Psoas muscle (tissue), 8 donors: ENCODE data around the gene INPP5E. TPM values are rescaled to one million over a fixed set of nuclear protein-coding genes. Genes with fewer than 3 reads are reported as not detected.

Experiments used
- ATAC-seq, 4 donors: fragments of 200-7000 bp; cut with Tn5 transposase; one replicate each; pipeline ENCODE4 v1.9.1; 2020; ENCODE audit warnings: moderate library complexity in 3 of 4, mild to moderate bottlenecking in 2 of 4
- DNase-seq, 2 donors: peaks; one replicate each; pipeline ENCODE4 v3.0.0-alpha.2; 2020
- H3K27ac ChIP-seq: fragments of 200-600 bp; one replicate; pipeline ENCODE4 v1.8.0; 2022
- H3K27me3 ChIP-seq, 3 donors: fragments of 200-600 bp in 1 of 3; one replicate each; pipeline versions ENCODE4 v1.6.1 to v1.8.0; 2013 to 2022; ENCODE audit warnings: low read length in 2 of 3, mild to moderate bottlenecking in 2 of 3, moderate library complexity in 1 of 3; ENCODE audit not compliant: insufficient read depth in 3 of 3
- H3K36me3 ChIP-seq, 2 donors: fragments of 200-600 bp in 1 of 2; one replicate each; pipeline versions ENCODE4 v1.6.1 to v1.8.0; 2013 to 2022; ENCODE audit warnings: low read depth in 1 of 2, mild to moderate bottlenecking in 1 of 2, moderate library complexity in 1 of 2; ENCODE audit not compliant: insufficient read depth in 1 of 2
- H3K4me1 ChIP-seq: fragments of 200-600 bp; one replicate; pipeline ENCODE4 v1.8.0; 2022
- H3K4me3 ChIP-seq: fragments of 200-600 bp; one replicate; pipeline ENCODE4 v1.8.0; 2022; ENCODE audit warnings: mild to moderate bottlenecking
- H3K9me3 ChIP-seq: fragments of 200-600 bp; one replicate; pipeline ENCODE4 v1.8.0; 2022
- CTCF ChIP-seq: fragments of 200-600 bp; IDR thresholded peaks from one replicate; pipeline ENCODE4 v1.8.0; 2022; ENCODE audit warnings: antibody characterized with exemption
- WGBS, 3 donors: extraction: QIAGEN DNeasy Blood & Tissue Kit; methylation state at CpG; one replicate each; pipeline versions ENCODE4 v1.1.6 to v1.1.7; 2013; 5-methylcytosine and 5-hydroxymethylcytosine counted together
- intact Hi-C, 2 donors: fragments of 100-400 bp; cut with DNase I; formaldehyde crosslinking; loops; one replicate each; pipeline versions ENCODE4 v1.11.0 to v1.14.2; 2022
- polyA plus RNA-seq, 3 donors: library from polyadenylated mRNA; stranded (reverse); fragments of 200-250 nt; gene quantifications; one replicate each; pipeline ENCODE4 v1.2.3, GENCODE V29; 2013
- total RNA-seq, 4 donors: library from RNA; stranded (reverse); fragmentation: NEBNext Ultra II Directional in 2 of 4; extraction: Animal tissue kit (Norgen Biotek cat#: 25700) in 2 of 4; gene quantifications; one replicate each; pipeline versions ENCODE4 v1.2.1 to v1.2.4, GENCODE V29; 2021 to 2023
- donor health status: healthy with polysubstance abuse.
- donor health status: DM: no; HTN: no; CAD: no; lungs with moderate emphysema.
- donor health status: Bipolar disorder and iron deficiency.
- donor health status: healthy.
- donor health status: DM: yes; HTN: yes; CAD: no.
- donor health status: DM: no; HTN: no; CAD: no.
- donor health status: DM: no; HTN: no; CAD: no.
- donor health status: DM: yes; HTN: yes; CAD: no.

The INPP5E gene
- total and polyA plus RNA-seq, 7 donors = 4.7 to 9.6 (median 5.3) TPM

GRCh38 chr9:136379003-136379287 lies 60.7 kb downstream of the INPP5E start:
- ATAC-seq = no peak
- Histone ChIP-seq H3K36me3 (peaks cover 6 to 59% of the 10 kb centered on the region in 2 donors), H3K27ac (no peak overlapping the region)

More at GRCh38 chr9:136379003-136379287, 60.7 kb downstream of the INPP5E start:
- Histone ChIP-seq H3K4me1 (no peaks in the 10 kb centered on the region), H3K27me3 (no peaks in the 10 kb centered on the region), H3K4me3 (no peak overlapping the region), H3K9me3 (no peaks in the 10 kb centered on the region)
- intact Hi-C loops = no loop called here
- TF ChIP-seq CTCF = no peak
- DNase-seq = no peak
- 84 to 93% (median 90%) methylated on average over 16 to 18 of the region's 18 CpGs for WGBS, 3 donors

Other genes with a start within 250 kb of the INPP5E start
- gene LHX3, start 234.7 kb downstream of the INPP5E start, total RNA-seq = not detected
- not detected for gene LHX3, start 234.7 kb downstream of the INPP5E start, polyA plus RNA-seq
- gene QSOX2, start 194.0 kb downstream of the INPP5E start, total RNA-seq = 1 to 10 TPM; 3.8 to 6.7 (median 5.4) TPM
- 1 to 10 TPM; 3.6 to 7.5 (median 5.6) TPM for gene QSOX2, start 194.0 kb downstream of the INPP5E start, polyA plus RNA-seq
- gene CCDC187, start 135.8 kb downstream of the INPP5E start, total RNA-seq = not detected
- not detected for gene CCDC187, start 135.8 kb downstream of the INPP5E start, polyA plus RNA-seq
- gene GPSM1, start 112.3 kb downstream of the INPP5E start, total RNA-seq = 1 to 10 TPM; 1.3 to 2.3 (median 1.7) TPM
- gene GPSM1, start 112.3 kb downstream of the INPP5E start, polyA plus RNA-seq = under 1 TPM; 0.34 to 0.96 (median 0.52) TPM
- 10 to 100 TPM in 3 of 4 donors, 1 to 10 TPM in 1; 8.2 to 29.6 (median 21.1) TPM for gene DNLZ, start 76.1 kb downstream of the INPP5E start, total RNA-seq
- 10 to 100 TPM; 18.5 to 40.7 (median 18.7) TPM for gene DNLZ, start 76.1 kb downstream of the INPP5E start, polyA plus RNA-seq
- 1 to 10 TPM in 1 of 4 donors, under 1 TPM in 3; 0.26 to 1.1 (median 0.71) TPM for gene CARD9, start 66.2 kb downstream of the INPP5E start, total RNA-seq
- gene CARD9, start 66.2 kb downstream of the INPP5E start, polyA plus RNA-seq = under 1 TPM; 0.39 to 0.56 (median 0.51) TPM
- gene SNAPC4, start 39.7 kb downstream of the INPP5E start, total RNA-seq = 1 to 10 TPM; 3.5 to 4.9 (median 4.5) TPM
- gene SNAPC4, start 39.7 kb downstream of the INPP5E start, polyA plus RNA-seq = 1 to 10 TPM; 3.1 to 6.5 (median 5.1) TPM
- 10 to 100 TPM; 16.0 to 39.0 (median 32.3) TPM for gene ENTR1, start 29.2 kb downstream of the INPP5E start, total RNA-seq
- 10 to 100 TPM; 24.6 to 53.0 (median 45.4) TPM for gene ENTR1, start 29.2 kb downstream of the INPP5E start, polyA plus RNA-seq
- 10 to 100 TPM; 52.4 to 68.7 (median 60.6) TPM for gene PMPCA, start 29.2 kb downstream of the INPP5E start, total RNA-seq
- gene PMPCA, start 29.2 kb downstream of the INPP5E start, polyA plus RNA-seq = 100 to 1,000 TPM in 1 of 3 donors, 10 to 100 TPM in 2; 42.4 to 116 (median 97.5) TPM
- 10 to 100 TPM; 31.5 to 40.0 (median 37.0) TPM for gene SEC16A, start 43.2 kb upstream of the INPP5E start, total RNA-seq
- gene SEC16A, start 43.2 kb upstream of the INPP5E start, polyA plus RNA-seq = 10 to 100 TPM; 22.3 to 27.6 (median 26.1) TPM
- 10 to 100 TPM in 3 of 4 donors, 1 to 10 TPM in 1; 8.7 to 15.4 (median 12.3) TPM for gene NOTCH1, start 106.2 kb upstream of the INPP5E start, total RNA-seq
- 1 to 10 TPM; 1.8 to 3.8 (median 2.9) TPM for gene NOTCH1, start 106.2 kb upstream of the INPP5E start, polyA plus RNA-seq
- 10 to 100 TPM; 47.0 to 55.3 (median 48.8) TPM for gene EGFL7, start 223.1 kb upstream of the INPP5E start, total RNA-seq
- gene EGFL7, start 223.1 kb upstream of the INPP5E start, polyA plus RNA-seq = 10 to 100 TPM; 34.7 to 73.4 (median 48.4) TPM
- gene AGPAT2, start 247.6 kb upstream of the INPP5E start, total RNA-seq = 10 to 100 TPM; 15.5 to 46.3 (median 31.5) TPM
- gene AGPAT2, start 247.6 kb upstream of the INPP5E start, polyA plus RNA-seq = 10 to 100 TPM; 25.9 to 66.5 (median 46.8) TPM